ENCODE results near the gene MPPED1.

The MPPED1 gene

GRCh38 chr22:43541462-43542407 lies 129.9 kb downstream of the MPPED1 start:
- H3K27ac ChIP-seq, result no peak overlapping the region
- no peak for TF ChIP-seq CTCF (IDR thresholded peaks at IDR 0.05; ENCODE audit: low read depth, low read length, missing control alignments)
- no peak for DNase-seq
- H3K36me3 ChIP-seq (replicated peaks), result no peaks in the 10 kb centered on the region
- H3K27me3 ChIP-seq (replicated peaks), result no peaks in the 10 kb centered on the region
- in situ Hi-C loops (cut with HindIII; ENCODE audit: low pct_ligation_motif_present, low sequenced_read_pairs), result no loop called here
- H3K4me3 ChIP-seq (ENCODE audit: low read depth, low read length), result no peak overlapping the region

- DNase-seq, result no peak
- Histone ChIP-seq H3K27me3 (replicated peaks) (no peaks in the 10 kb centered on the region), H3K27ac (no peak overlapping the region), H3K36me3 (replicated peaks) (no peaks in the 10 kb centered on the region), H3K4me3 (ENCODE audit: low read depth, low read length) (no peak overlapping the region)
- in situ Hi-C loops (cut with HindIII; ENCODE audit: low pct_ligation_motif_present, low sequenced_read_pairs), result no loop called here
- no peak for TF ChIP-seq CTCF (IDR thresholded peaks at IDR 0.05; ENCODE audit: low read depth, low read length, missing control alignments)
Observed at GRCh38 chr22:43542681-43543521, 131.1 kb downstream of the MPPED1 start.

GRCh38 chr22:43543522-43544288 lies 131.9 kb downstream of the MPPED1 start:
- Histone ChIP-seq H3K36me3 (replicated peaks) (no peaks in the 10 kb centered on the region), H3K27ac (no peak overlapping the region)

GRCh38 chr22:43544289-43544673 lies 132.5 kb downstream of the MPPED1 start:
- no peak overlapping the region for H3K4me3 ChIP-seq (ENCODE audit: low read depth, low read length)
- in situ Hi-C loops (cut with HindIII; ENCODE audit: low pct_ligation_motif_present, low sequenced_read_pairs), result no loop called here
- no peaks in the 10 kb centered on the region for H3K36me3 ChIP-seq (replicated peaks)
- H3K27ac ChIP-seq, result no peak overlapping the region
- no peak for TF ChIP-seq CTCF (IDR thresholded peaks at IDR 0.05; ENCODE audit: low read depth, low read length, missing control alignments)
- no peaks in the 10 kb centered on the region for H3K27me3 ChIP-seq (replicated peaks)
- no peak for DNase-seq

More at GRCh38 chr22:43543522-43544288, 131.9 kb downstream of the MPPED1 start:
- Histone ChIP-seq H3K4me3 (ENCODE audit: low read depth, low read length) (no peak overlapping the region), H3K27me3 (replicated peaks) (no peaks in the 10 kb centered on the region)
- in situ Hi-C loops (cut with HindIII; ENCODE audit: low pct_ligation_motif_present, low sequenced_read_pairs), result no loop called here
- no peak for TF ChIP-seq CTCF (IDR thresholded peaks at IDR 0.05; ENCODE audit: low read depth, low read length, missing control alignments)
- DNase-seq, result no peak

- DNase-seq, result no peak
Observed at GRCh38 chr22:43546186-43546585, 134.4 kb downstream of the MPPED1 start.

More at GRCh38 chr22:43546186-43546585, 134.4 kb downstream of the MPPED1 start:
- Histone ChIP-seq H3K4me3 (ENCODE audit: low read depth, low read length) (no peak overlapping the region), H3K27me3 (replicated peaks) (no peaks in the 10 kb centered on the region), H3K27ac (no peak overlapping the region), H3K36me3 (replicated peaks) (no peaks in the 10 kb centered on the region)
- in situ Hi-C loops (cut with HindIII; ENCODE audit: low pct_ligation_motif_present, low sequenced_read_pairs), result no loop called here
- no peak for TF ChIP-seq CTCF (IDR thresholded peaks at IDR 0.05; ENCODE audit: low read depth, low read length, missing control alignments)

Data from brain microvascular endothelial cell (primary cell).